ENCODE measurements around the gene STMN1. TPM values are rescaled to one million over a fixed set of nuclear protein-coding genes. Genes with fewer than 3 reads are reported as not detected.
A peak's percentile ranks its signal among the peaks of the same experiment; 100 is the strongest.

Gene STMN1
- total RNA-seq, 2 donors from 2014 or later: 79.1 to 149 TPM

DNA sequence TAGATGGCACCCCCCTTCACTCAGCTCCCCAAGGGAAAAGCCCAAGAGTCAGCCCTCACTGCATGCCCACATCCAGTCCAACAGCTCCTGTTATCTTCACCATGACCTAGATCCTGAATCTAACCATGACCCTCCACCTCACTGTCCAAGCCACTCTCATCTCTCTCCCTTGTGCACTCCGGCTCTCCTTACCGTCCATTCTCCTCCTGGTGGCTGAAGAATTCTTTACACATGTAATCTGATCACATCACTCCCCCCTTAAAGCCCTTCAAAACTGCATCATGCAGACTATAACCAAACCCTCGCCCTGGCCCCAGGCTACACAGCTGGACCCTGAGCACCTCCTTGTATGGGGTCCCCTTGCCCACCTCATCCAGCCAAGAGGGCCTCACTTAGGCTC lies 16.7 kb downstream of the STMN1 start:
- Histone ChIP-seq H3K9ac (ENCODE audit: low read depth in 2 of 2, low read length in 2 of 2) (no peak overlapping the region), H3K27me3 (no peaks in the 10 kb centered on the region), H3K9me3 (no peaks in the 10 kb centered on the region), H3K27ac (peak overlapping the region; percentile 69), H3K36me3 (no peaks in the 10 kb centered on the region), H3K4me1 (peaks cover 5% of the 10 kb centered on the region), H3K4me3 (no peak overlapping the region)
- intact Hi-C loops (cut with DNase I): no loop called here
- DNase-seq: no peak
- TF ChIP-seq, protein P1, sequence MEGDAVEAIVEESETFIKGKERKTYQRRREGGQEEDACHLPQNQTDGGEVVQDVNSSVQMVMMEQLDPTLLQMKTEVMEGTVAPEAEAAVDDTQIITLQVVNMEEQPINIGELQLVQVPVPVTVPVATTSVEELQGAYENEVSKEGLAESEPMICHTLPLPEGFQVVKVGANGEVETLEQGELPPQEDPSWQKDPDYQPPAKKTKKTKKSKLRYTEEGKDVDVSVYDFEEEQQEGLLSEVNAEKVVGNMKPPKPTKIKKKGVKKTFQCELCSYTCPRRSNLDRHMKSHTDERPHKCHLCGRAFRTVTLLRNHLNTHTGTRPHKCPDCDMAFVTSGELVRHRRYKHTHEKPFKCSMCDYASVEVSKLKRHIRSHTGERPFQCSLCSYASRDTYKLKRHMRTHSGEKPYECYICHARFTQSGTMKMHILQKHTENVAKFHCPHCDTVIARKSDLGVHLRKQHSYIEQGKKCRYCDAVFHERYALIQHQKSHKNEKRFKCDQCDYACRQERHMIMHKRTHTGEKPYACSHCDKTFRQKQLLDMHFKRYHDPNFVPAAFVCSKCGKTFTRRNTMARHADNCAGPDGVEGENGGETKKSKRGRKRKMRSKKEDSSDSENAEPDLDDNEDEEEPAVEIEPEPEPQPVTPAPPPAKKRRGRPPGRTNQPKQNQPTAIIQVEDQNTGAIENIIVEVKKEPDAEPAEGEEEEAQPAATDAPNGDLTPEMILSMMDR (IDR thresholded peaks at IDR 0.05): no peak

DNA sequence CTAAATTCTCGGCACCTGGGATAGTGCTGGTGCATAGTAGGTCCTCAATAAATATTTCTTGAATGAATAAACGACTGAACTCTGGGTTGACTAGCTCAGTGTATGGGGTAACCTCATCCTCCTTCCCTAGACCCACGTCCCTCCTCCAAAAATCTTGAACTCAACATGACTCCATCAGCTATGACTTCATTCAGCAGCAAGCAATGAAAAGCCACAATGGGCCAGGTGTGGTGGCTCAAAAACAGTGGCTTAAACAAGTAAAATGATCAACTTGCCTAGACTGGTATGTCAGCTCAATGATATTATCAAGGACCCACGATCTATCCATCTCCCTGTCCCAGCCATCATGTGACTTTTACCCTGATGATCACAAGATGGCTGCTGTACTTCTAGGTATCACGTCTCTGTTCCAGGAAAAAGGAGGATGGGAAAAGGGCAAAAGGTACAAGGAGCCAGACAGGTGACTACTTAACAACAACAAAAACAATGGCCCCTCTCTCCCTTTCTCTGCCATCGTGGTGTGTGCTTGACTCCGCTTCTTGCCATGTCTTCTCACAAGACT lies 17.7 kb downstream of the STMN1 start:
- Histone ChIP-seq H3K27me3 (no peaks in the 10 kb centered on the region), H3K36me3 (no peaks in the 10 kb centered on the region), H3K9ac (ENCODE audit: low read depth in 2 of 2, low read length in 2 of 2) (no peak overlapping the region), H3K4me1 (peaks cover 5% of the 10 kb centered on the region), H3K9me3 (no peaks in the 10 kb centered on the region), H3K4me3 (no peak overlapping the region), H3K27ac (no peak overlapping the region)
- no peak for DNase-seq
- intact Hi-C loops (cut with DNase I): no loop called here
- TF ChIP-seq, protein P1 (IDR thresholded peaks at IDR 0.05): no peak

DNA sequence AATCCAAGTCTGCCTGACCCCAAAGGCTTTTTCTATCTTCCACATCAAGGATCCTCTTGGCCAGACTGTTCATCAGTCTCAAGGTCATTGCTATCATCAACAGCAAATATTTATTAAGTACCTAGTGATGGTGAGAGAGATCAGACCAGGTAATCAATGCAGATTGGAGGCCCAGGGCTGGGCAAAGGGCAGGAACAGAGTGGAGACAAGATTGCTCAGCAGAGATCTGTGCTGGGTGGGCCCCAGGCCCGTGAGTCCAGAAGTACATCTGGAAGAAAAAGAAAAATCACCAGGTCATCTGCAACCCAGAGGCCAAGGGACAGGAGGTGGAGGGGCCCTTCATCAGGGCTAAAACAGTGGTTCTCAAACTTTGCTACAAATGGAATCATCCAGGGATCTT lies 20.6 kb downstream of the STMN1 start:
- Histone ChIP-seq H3K27ac (no peak overlapping the region), H3K4me1 (peaks cover 5% of the 10 kb centered on the region), H3K27me3 (no peaks in the 10 kb centered on the region), H3K9me3 (no peaks in the 10 kb centered on the region), H3K4me3 (no peak overlapping the region), H3K9ac (ENCODE audit: low read depth in 2 of 2, low read length in 2 of 2) (no peak overlapping the region), H3K36me3 (no peaks in the 10 kb centered on the region)
- DNase-seq: no peak
- TF ChIP-seq, protein P1 (IDR thresholded peaks at IDR 0.05): no peak
- intact Hi-C loops (cut with DNase I): no loop called here

DNA sequence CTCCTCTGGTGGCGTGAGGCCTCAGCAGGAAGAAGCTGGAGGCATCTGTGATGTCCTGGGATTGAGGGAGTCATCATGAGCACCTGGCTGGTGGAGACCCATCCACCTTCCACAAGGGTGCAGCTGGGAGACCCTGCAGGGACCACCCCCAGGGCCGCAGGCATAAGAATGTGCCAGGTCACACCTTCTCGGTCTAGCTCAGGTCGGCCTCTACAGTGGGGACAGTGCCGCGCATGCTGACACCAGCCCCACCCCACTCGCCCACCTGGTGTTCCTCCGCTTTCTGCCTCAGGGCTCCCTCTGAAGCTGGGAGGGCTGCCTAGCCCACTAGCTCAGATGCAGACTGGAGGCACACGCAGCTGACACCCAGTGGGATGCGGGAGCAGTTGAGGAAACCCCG lies 25.0 kb downstream of the STMN1 start:
- no peak overlapping the region for H3K9ac ChIP-seq (ENCODE audit: low read depth in 2 of 2, low read length in 2 of 2)
- no peaks in the 10 kb centered on the region for H3K27me3 ChIP-seq
- H3K4me3 ChIP-seq: no peak overlapping the region
- TF ChIP-seq, protein P1 (IDR thresholded peaks at IDR 0.05): no peak
- H3K4me1 ChIP-seq: no peaks in the 10 kb centered on the region
- H3K9me3 ChIP-seq: no peaks in the 10 kb centered on the region
- DNase-seq: no peak
- H3K36me3 ChIP-seq: no peaks in the 10 kb centered on the region
- H3K27ac ChIP-seq: no peak overlapping the region
- intact Hi-C loops (cut with DNase I): no loop called here

DNA sequence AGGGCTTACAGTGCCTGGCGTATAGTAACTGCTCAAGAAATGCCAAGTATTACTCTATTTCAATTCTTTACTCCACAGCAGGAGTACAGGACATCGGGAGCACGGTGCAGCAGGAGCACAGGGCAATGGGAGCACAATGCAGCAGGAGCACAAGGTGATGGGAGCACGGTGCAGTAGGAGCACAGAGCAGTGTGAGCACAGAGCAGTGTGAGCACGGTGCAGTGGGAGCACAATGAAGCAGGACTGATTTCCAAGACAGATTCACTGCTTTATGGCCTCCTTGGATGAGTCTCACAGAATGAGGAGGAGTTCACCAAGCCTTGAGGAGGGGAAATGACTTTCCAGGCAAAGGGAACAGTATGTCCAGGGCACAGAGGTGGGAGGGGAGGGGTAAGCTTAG lies 25.7 kb downstream of the STMN1 start:
- H3K27me3 ChIP-seq: no peaks in the 10 kb centered on the region
- H3K4me3 ChIP-seq: no peak overlapping the region
- no peaks in the 10 kb centered on the region for H3K4me1 ChIP-seq
- intact Hi-C loops (cut with DNase I): no loop called here
- TF ChIP-seq, protein P1 (IDR thresholded peaks at IDR 0.05): no peak
- no peak for DNase-seq
- no peak overlapping the region for H3K27ac ChIP-seq
- no peaks in the 10 kb centered on the region for H3K36me3 ChIP-seq
- no peak overlapping the region for H3K9ac ChIP-seq (ENCODE audit: low read depth in 2 of 2, low read length in 2 of 2)
- H3K9me3 ChIP-seq: no peaks in the 10 kb centered on the region
